Jurkat, Clone E6-1 (cell line): ENCODE data around the gene HDGF.

Experiments
- DNase-seq: peaks from one replicate; pipeline ENCODE4 v3.0.0-alpha.2; 2011; ENCODE audit warnings: low read depth, low spot score
- H3K4me3 ChIP-seq: 2 replicates; pipeline ENCODE4 v1.5.1; 2011; ENCODE audit warnings: mild to moderate bottlenecking, low read length, control low read depth, moderate library complexity

HDGF gene

GRCh38 chr1:156728599-156729462, 22.6 kb downstream of the HDGF start, which contains the start of gene ISG20L2:
Gene ISG20L2 (minus strand): TSS chr1:156728766. CDS start chr1:156727652, 1,114 bp downstream.
- peak; percentile 97 for DNase-seq
- peak within 1 kb of the TSS; percentile 100 for H3K4me3 ChIP-seq

DNA sequence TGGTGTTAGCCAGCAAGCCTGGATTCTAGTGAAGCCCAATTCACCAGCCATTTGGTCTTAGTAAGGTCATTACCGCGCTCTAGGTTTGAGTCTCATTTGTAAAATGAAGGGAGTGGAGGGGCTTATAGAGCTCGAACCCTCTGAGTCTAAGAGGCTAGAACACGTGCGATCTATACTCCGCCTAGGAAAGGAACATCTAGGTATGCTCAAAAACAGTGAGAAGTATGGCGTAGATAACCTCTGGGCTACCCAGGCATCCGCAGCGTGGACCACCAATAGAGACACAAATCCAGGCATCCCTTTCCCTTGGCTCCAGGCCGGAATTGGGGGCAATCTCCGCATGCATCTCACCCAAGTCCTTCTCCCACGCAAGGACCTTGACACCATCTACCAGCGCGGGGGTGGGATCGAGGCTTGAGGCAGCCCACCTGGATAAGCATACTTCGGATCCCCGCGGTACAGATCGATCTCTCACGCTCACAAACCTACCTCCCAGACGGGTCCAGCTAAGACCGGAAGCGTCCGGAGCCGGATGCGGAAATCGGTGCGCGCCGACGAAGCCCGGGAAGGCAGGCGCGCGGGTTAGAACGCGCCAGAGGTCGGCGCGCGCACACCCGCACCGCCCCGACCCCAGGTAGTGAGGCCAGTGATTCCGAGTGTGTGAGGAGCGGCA, 23.4 kb downstream of the HDGF start, which contains the start of gene METTL25B:
METTL25B (plus strand) TSS at position 544 of the 673 bp plus-strand sequence. CDS start 636 bp downstream, outside the sequence.
- peak; percentile 62 for DNase-seq
- peak within 1 kb of the TSS; percentile 100 for H3K4me3 ChIP-seq

GRCh38 chr1:156727492-156727891, 24.0 kb downstream of the HDGF start:
- peak overlapping the region; percentile 100 for H3K4me3 ChIP-seq
- no peak for DNase-seq

- peak; percentile 57 for DNase-seq
- peak overlapping the region; percentile 100 for H3K4me3 ChIP-seq
Measured at GRCh38 chr1:156726549-156727226, 24.8 kb downstream of the HDGF start.

DNA sequence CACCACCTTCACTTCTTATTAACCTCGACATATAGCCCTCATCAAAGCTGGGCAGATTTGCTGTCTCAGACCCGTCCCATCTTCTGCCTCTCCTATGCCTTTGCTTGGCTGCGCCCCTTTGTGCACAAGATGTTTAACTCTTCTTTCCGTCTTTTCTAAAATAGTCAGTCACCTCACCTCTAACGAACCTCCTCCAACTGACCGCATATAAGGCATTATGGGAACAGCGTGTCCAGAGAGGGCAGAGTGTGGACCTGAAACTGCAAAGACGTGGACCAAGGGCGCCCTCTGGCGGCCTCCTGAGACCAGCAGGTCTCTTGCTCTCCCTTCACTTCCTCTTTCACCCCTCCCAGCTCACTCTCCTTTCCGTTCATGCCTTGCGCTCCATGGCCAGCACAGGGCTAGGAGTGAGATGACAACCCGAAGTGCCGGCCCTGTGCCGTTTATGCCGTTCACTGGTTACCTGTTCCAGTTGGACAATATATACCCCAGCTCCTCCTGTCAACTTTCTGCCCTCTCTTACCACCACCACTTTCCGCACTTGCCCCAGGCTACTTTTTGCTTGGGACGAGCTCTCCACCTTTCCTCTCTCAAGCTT, 25.7 kb downstream of the HDGF start:
- peak overlapping the region; percentile 21 for H3K4me3 ChIP-seq
- peak; percentile 54 for DNase-seq

- H3K4me3 ChIP-seq: no peak overlapping the region
- no peak for DNase-seq
Measured at GRCh38 chr1:156721535-156721934, 29.9 kb downstream of the HDGF start.

GRCh38 chr1:156721131-156721530, 30.3 kb downstream of the HDGF start:
- H3K4me3 ChIP-seq: no peak overlapping the region
- DNase-seq: no peak

DNA sequence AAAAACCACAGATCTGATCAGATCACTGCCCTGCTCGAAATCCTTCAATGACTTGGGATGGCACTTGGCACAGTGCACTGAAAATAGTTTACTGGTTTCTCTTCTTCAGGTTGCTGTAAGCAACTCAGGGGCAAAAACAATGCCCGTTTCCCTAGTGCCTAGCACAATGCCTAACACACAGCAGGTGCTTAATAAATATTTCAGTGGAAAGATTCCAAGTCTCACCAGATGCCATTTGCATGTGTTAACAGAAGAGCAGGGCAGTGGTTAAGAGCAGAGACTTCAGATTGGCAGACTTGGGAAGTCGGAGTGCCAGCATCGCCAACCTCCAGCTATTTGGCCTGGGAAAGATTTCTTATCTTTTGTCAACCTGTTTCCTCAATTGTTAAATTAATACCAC, 34.1 kb downstream of the HDGF start:
- DNase-seq: no peak
- H3K4me3 ChIP-seq: no peak overlapping the region

- no peak overlapping the region for H3K4me3 ChIP-seq
Measured at GRCh38 chr1:156714830-156715229, 36.6 kb downstream of the HDGF start.

GRCh38 chr1:156712626-156713025, 38.8 kb downstream of the HDGF start:
- no peak for DNase-seq
- H3K4me3 ChIP-seq: no peak overlapping the region

More at GRCh38 chr1:156714830-156715229, 36.6 kb downstream of the HDGF start:
- no peak for DNase-seq

GRCh38 chr1:156711011-156711817, 40.3 kb downstream of the HDGF start:
- no peak overlapping the region for H3K4me3 ChIP-seq
- DNase-seq: no peak

GRCh38 chr1:156709757-156710489, 41.6 kb downstream of the HDGF start:
- no peak for DNase-seq
- no peak overlapping the region for H3K4me3 ChIP-seq

DNA sequence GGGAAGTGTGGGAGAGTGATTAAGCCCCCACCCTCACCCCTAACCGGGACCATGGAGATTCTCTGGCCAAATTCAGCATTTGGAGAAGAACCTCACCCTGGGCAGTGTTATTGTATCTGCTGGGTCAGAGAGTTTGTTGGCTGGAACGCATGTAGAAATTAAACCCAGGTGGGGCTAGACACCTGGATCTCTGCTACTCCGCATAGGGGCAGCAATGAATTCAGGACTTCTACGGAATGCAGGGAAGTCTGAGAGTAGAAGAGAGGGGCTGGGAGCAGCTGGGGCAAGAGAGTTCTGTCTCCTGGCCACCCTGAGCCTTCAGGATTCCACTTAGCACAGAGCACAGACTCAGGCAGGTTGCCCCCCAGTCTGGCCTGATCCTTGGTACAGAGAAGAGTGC, 42.4 kb downstream of the HDGF start:
- H3K4me3 ChIP-seq: no peak overlapping the region
- DNase-seq: no peak

- H3K4me3 ChIP-seq: no peak overlapping the region
- no peak for DNase-seq
Measured at GRCh38 chr1:156708218-156708661, 43.2 kb downstream of the HDGF start.

DNA sequence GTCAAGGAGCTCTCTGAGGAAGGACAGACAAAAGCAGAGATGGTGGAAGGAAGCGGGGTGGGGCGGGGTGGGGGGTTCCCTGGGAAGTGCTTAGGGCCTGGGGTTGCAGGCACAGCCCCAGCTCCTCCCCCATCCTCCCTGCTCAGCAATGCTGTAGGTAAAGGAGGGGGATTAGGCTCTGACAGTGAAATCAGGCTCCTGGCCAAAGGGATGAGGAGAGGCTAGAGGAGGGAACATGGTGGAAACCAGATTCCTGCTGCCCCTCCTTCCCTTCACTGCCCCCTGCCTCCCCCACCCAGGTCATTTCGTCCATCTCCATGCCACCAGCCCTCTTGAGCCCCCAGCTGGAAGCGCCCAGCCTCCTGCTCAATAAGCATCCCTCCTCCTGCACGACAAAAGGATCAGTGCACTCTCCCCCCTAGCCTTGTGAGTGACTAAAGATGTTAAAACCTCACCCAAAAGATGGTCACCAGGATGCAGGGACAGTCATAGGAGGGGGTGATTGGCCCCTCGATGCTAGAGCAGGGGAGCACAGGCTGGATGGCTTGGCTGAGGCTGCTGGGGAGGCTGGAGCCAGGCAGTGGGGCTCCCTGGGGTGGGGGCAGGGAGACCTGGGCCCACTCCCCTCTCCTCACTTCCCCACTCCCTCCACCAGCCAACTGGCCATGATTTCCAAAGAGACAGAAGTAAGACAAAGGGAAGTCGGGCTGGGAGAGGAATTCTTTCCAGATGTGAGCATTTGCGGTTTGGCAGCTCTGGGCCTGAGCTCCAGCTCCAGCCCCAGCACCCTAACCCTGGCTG, 43.9 kb downstream of the HDGF start:
- no peak overlapping the region for H3K4me3 ChIP-seq
- DNase-seq: no peak

GRCh38 chr1:156706657-156707416, 44.6 kb downstream of the HDGF start:
- peak overlapping the region; percentile 57 for H3K4me3 ChIP-seq
- no peak for DNase-seq
